IMR-90 (cell line): Measurements from ENCODE around the gene HEATR5A. TPM values are rescaled to one million over a fixed set of nuclear protein-coding genes. Genes with fewer than 3 reads are reported as not detected.

Experiments used
- ATAC-seq: fragments of 200-7000 bp; cut with Tn5 transposase; 2 replicates; pipeline ENCODE4 v1.9.1; 2020; ENCODE audit warnings: low read depth, mild to moderate bottlenecking, moderate library complexity
- BruUV-seq: library from RNA; stranded (reverse); fragments of 400-500 nt; replicated peaks from 2 replicates; lab custom pipeline; 2021; lab: Mats Ljungman, UMichigan
- CTCF ChIA-PET: fragments of 300-600 bp; formaldehyde crosslinking; extraction: SDS; loops from one replicate; lab custom pipeline; 2021; ENCODE audit warnings: antibody characterized with exemption; lab: Yijun Ruan, JAX
- POLR2A ChIA-PET: fragments of 300-600 bp; sonication (Branson Sonifier 250); formaldehyde crosslinking; loops from one replicate; lab custom pipeline; 2022; ENCODE audit warnings: antibody characterized with exemption; ENCODE audit not compliant: unreplicated experiment; lab: Charles Lee
- DNase-seq: peaks from one replicate; pipeline ENCODE4 v3.0.0; 2013
- H2AFZ ChIP-seq: replicated peaks from 2 replicates; pipeline ENCODE3; 2013; ENCODE audit warnings: low read length, mild to moderate bottlenecking; ENCODE audit not compliant: poor library complexity
- H2AK5ac ChIP-seq: 2 replicates; pipeline ENCODE4 v1.6.1; 2013; ENCODE audit warnings: low read depth, low read length, inconsistent platforms
- H2AK9ac ChIP-seq: replicated peaks from 2 replicates; pipeline ENCODE3; 2013; ENCODE audit warnings: mild to moderate bottlenecking, low read depth, low read length, moderate library complexity; ENCODE audit not compliant: poor library complexity
- H2BK120ac ChIP-seq: 2 replicates; pipeline ENCODE4 v1.6.1; 2013; ENCODE audit warnings: low read depth, low read length, inconsistent platforms
- H2BK15ac ChIP-seq: 3 replicates; pipeline ENCODE4 v1.6.1; 2013; ENCODE audit warnings: low read depth, low read length, inconsistent platforms
- H2BK20ac ChIP-seq: 2 replicates; pipeline ENCODE4 v1.6.1; 2013; ENCODE audit warnings: low read depth, mild to moderate bottlenecking, inconsistent platforms, low read length, moderate library complexity
- H2BK5ac ChIP-seq: 2 replicates; pipeline ENCODE4 v1.6.1; 2013; ENCODE audit warnings: mild to moderate bottlenecking, low read depth, low read length, inconsistent platforms; ENCODE audit not compliant: poor library complexity, severe bottlenecking
- H3K14ac ChIP-seq: replicated peaks from 2 replicates; pipeline ENCODE4 v1.6.1; 2013; ENCODE audit warnings: low read depth, low read length, inconsistent platforms
- H3K18ac ChIP-seq: 2 replicates; pipeline ENCODE4 v1.6.1; 2013; ENCODE audit warnings: low read depth, low read length, control low read depth
- H3K23ac ChIP-seq: 2 replicates; pipeline ENCODE4 v1.6.1; 2013; ENCODE audit warnings: low read depth, low read length, inconsistent platforms
- H3K27ac ChIP-seq: 2 replicates; pipeline ENCODE4 v1.5.1; 2013; ENCODE audit warnings: mild to moderate bottlenecking, control low read depth, low read length; ENCODE audit not compliant: insufficient read depth
- H3K27me3 ChIP-seq: 2 replicates; pipeline ENCODE4 v1.6.1; 2013; ENCODE audit warnings: low read length; ENCODE audit not compliant: control insufficient read depth, insufficient read depth
- H3K36me3 ChIP-seq: 2 replicates; pipeline ENCODE4 v1.6.1; 2013; ENCODE audit warnings: low read length, mixed read lengths; ENCODE audit not compliant: control insufficient read depth, insufficient read depth
- H3K4ac ChIP-seq: 2 replicates; pipeline ENCODE4 v1.6.1; 2013; ENCODE audit warnings: low read depth, low read length, inconsistent platforms
- H3K4me1 ChIP-seq: 2 replicates; pipeline ENCODE4 v1.6.1; 2013; ENCODE audit warnings: low read length, mixed read lengths; ENCODE audit not compliant: control insufficient read depth, insufficient read depth
- H3K4me2 ChIP-seq: 2 replicates; pipeline ENCODE4 v1.6.1; 2013; ENCODE audit warnings: low read depth, mild to moderate bottlenecking, control low read depth, low read length, moderate library complexity
- H3K4me3 ChIP-seq: 2 replicates; pipeline ENCODE4 v1.5.1; 2013; ENCODE audit warnings: low read depth, mild to moderate bottlenecking, control low read depth, low read length, moderate library complexity; ENCODE audit not compliant: insufficient read depth
- H3K56ac ChIP-seq: 2 replicates; pipeline ENCODE4 v1.6.1; 2013; ENCODE audit warnings: low read length, inconsistent platforms; ENCODE audit not compliant: insufficient read depth; ENCODE audit errors: extremely low read depth
- H3K79me1 ChIP-seq, 2 experiments: 2 replicates each; pipeline ENCODE4 v1.6.1; 2013; ENCODE audit warnings: low read length in 2 of 2, inconsistent platforms in 1 of 2, low read depth in 1 of 2
- H3K9ac ChIP-seq: 2 replicates; pipeline ENCODE4 v1.6.1; 2013; ENCODE audit warnings: low read depth, low read length, control low read depth
- H3K9me1 ChIP-seq: 2 replicates; pipeline ENCODE4 v1.6.1; 2013; ENCODE audit warnings: low read length, inconsistent platforms; ENCODE audit not compliant: insufficient read depth
- H3K9me3 ChIP-seq: 2 replicates; pipeline ENCODE4 v1.6.1; 2013; ENCODE audit warnings: low read length; ENCODE audit not compliant: control insufficient read depth, insufficient read depth
- H4K20me1 ChIP-seq: 2 replicates; pipeline ENCODE4 v1.6.1; 2013; ENCODE audit warnings: low read length, inconsistent platforms; ENCODE audit not compliant: insufficient read depth
- H4K5ac ChIP-seq: 2 replicates; pipeline ENCODE4 v1.6.1; 2013; ENCODE audit warnings: mild to moderate bottlenecking, low read depth, low read length, control low read depth
- H4K8ac ChIP-seq, 2 experiments: 2 replicates each; pipeline ENCODE4 v1.6.1; 2013; ENCODE audit warnings: low read depth in 2 of 2, low read length in 2 of 2, control low read depth in 1 of 2, inconsistent platforms in 1 of 2
- H4K91ac ChIP-seq: 2 replicates; pipeline ENCODE4 v1.6.1; 2013; ENCODE audit warnings: low read depth, low read length, inconsistent platforms; ENCODE audit not compliant: insufficient read depth
- ELK1 ChIP-seq: fragments of 150-350 bp; IDR thresholded peaks from 2 replicates; pipeline ENCODE4 v1.6.1; 2016; ENCODE audit warnings: low read depth, mild to moderate bottlenecking, low read length, moderate library complexity, borderline replicate concordance
- MAZ ChIP-seq: IDR thresholded peaks from 2 replicates; pipeline ENCODE4 v1.6.1; 2012; ENCODE audit warnings: low read depth, mild to moderate bottlenecking, low read length, improper control_type of control experiment, moderate library complexity, borderline replicate concordance
- POLR2A ChIP-seq: IDR thresholded peaks from 2 replicates; pipeline ENCODE4 v1.6.1; 2012; ENCODE audit warnings: mild to moderate bottlenecking, low read depth, low read length
- RCOR1 ChIP-seq: IDR thresholded peaks from 2 replicates; pipeline ENCODE4 v1.6.1; 2012; ENCODE audit warnings: mild to moderate bottlenecking, low read length, improper control_type of control experiment; ENCODE audit not compliant: insufficient replicate concordance
- WGBS, 2 experiments: methylation state at CpG; one replicate each; pipeline versions ENCODE4 v1.1.5 to v1.1.7; 2013; ENCODE audit warnings: missing lambda C conversion rate in 2 of 2; ENCODE audit not compliant: insufficient read length in 1 of 2; ENCODE audit errors: extremely low coverage in 2 of 2; 5-methylcytosine and 5-hydroxymethylcytosine counted together
- dilution Hi-C: fragments of 300-500 bp; cut with HindIII; formaldehyde crosslinking; loops from one replicate; pipeline ENCODE4 v1.14.3; 2018; ENCODE audit warnings: low sequenced_read_pairs; ENCODE audit not compliant: unreplicated experiment
- in situ Hi-C: fragments of 300-500 bp; cut with MboI; formaldehyde crosslinking; loops from 3 replicates; pipeline ENCODE4 v1.14.3; 2019; ENCODE audit warnings: low sequenced_read_pairs, inconsistent platforms, mixed read lengths
- intact Hi-C: fragments of 100-400 bp; cut with micrococcal nuclease; formaldehyde crosslinking; loops from 2 replicates; pipeline ENCODE4 v1.10.0; 2022
- polyA plus RNA-seq, 3 experiments: library from polyadenylated mRNA; depleted of rRNA; stranded (reverse); fragments of >200 nt; gene quantifications; 2 replicates each; pipeline ENCODE4 v1.2.3, GENCODE V29; 2012; ENCODE audit warnings: low replicate concordance in 1 of 3
- total RNA-seq: library from RNA; depleted of rRNA; stranded (reverse); fragments of >200 nt; gene quantifications from 2 replicates; pipeline ENCODE4 v1.2.3, GENCODE V29; 2012

HEATR5A gene
- total and polyA plus RNA-seq, 2 of the 4 experiments (the other 2 are of a cell fraction) = 14.0 to 48.9 TPM

- Histone ChIP-seq H2BK120ac (no peak overlapping the region), H4K8ac (no peak overlapping the region), H3K14ac (no peak overlapping the region), H3K9ac (no peak overlapping the region), H2AFZ (no peak overlapping the region), H3K36me3 (0 out of 2 replicates have a peak, but pooled peaks cover 1% of the 10 kb centered on the region), H3K27me3 (no peaks in the 10 kb centered on the region), H3K4me3 (no peak overlapping the region), H3K4me1 (peaks cover 2% of the 10 kb centered on the region; the same call in 1 of the 2 replicates), H3K18ac (no peak overlapping the region), H3K4ac (no peak overlapping the region), H3K79me1 (peaks cover 24 to 45% of the 10 kb centered on the region in 2 experiments), H4K20me1 (peaks cover 7% of the 10 kb centered on the region; the same call in 1 of the 2 replicates), H3K9me3 (no peaks in the 10 kb centered on the region), H2AK9ac (no peak overlapping the region), H2BK20ac (no peak overlapping the region), H3K4me2 (no peak overlapping the region), H3K56ac (no peak overlapping the region), H2BK15ac (no peak overlapping the region), H2AK5ac (no peak overlapping the region), H3K27ac (no peak overlapping the region), H3K23ac (no peak overlapping the region), H3K9me1 (no peaks in the 10 kb centered on the region), H4K5ac (no peak overlapping the region), H4K91ac (no peak overlapping the region), H2BK5ac (no peak overlapping the region)
- in situ Hi-C loops = no loop called here
- BruUV-seq = no TSS peak
- dilution Hi-C loops = no loop called here
- DNase-seq (no peak), ATAC-seq (no peak)
- no CpG with 5 or more reads among the region's 3 CpGs for WGBS, 2 experiments
- ChIA-PET CTCF (no interaction called here), POLR2A (interaction anchor here (1.2 kb wide), 1 partner anchor 10 kb away, joined by 3 read pairs; the partner anchor contains the start of gene HEATR5A)
- TF ChIP-seq RCOR1 = no peak
- TF ChIP-seq MAZ = no peak
- no peak for TF ChIP-seq ELK1
- TF ChIP-seq POLR2A = no peak
- intact Hi-C loops = no loop called here
These were observed 10.2 kb downstream of the HEATR5A start for GRCh38 chr14:31410048-31410650.
